ENCODE data around the gene KCTD13.

DNA sequence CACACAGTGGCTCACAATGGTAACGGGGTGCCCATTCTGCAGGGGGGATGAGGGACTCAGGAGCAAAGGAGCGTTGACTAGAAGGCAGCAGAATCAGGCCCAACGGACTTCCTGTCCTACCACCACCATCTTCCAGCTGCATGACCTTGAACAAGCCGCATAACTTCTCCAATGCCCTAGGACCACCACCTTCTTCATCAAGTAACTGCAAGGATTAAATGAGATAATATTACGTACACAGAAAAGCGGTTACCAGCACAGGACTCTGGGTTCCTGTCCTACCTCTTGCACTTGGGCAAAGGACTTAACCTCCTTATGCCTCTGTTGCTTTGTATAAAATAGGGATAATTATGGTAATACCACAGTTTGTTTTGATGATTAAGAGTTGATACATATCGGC lies 21.1 kb downstream of the KCTD13 start:
- no peak for TF ChIP-seq POLR2AphosphoS5 (IDR thresholded peaks at IDR 0.05)
- TF ChIP-seq, protein P1, sequence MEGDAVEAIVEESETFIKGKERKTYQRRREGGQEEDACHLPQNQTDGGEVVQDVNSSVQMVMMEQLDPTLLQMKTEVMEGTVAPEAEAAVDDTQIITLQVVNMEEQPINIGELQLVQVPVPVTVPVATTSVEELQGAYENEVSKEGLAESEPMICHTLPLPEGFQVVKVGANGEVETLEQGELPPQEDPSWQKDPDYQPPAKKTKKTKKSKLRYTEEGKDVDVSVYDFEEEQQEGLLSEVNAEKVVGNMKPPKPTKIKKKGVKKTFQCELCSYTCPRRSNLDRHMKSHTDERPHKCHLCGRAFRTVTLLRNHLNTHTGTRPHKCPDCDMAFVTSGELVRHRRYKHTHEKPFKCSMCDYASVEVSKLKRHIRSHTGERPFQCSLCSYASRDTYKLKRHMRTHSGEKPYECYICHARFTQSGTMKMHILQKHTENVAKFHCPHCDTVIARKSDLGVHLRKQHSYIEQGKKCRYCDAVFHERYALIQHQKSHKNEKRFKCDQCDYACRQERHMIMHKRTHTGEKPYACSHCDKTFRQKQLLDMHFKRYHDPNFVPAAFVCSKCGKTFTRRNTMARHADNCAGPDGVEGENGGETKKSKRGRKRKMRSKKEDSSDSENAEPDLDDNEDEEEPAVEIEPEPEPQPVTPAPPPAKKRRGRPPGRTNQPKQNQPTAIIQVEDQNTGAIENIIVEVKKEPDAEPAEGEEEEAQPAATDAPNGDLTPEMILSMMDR (IDR thresholded peaks at IDR 0.05): no peak
- no peak for TF ChIP-seq POLR2A (IDR thresholded peaks at IDR 0.05)
